HG02884 (cell line): ENCODE results near the gene PRDX4.
"Not testable (repeated sequence)": the region's sequence is repeated elsewhere in the genome, so short reads cannot be mapped to it uniquely, and the experiment has no call there.

Experiments
- ATAC-seq: cut with Tn5 transposase; IDR thresholded peaks from one replicate; pipeline ENCODE4 v1.9.1; 2021; ENCODE audit warnings: mild to moderate bottlenecking, moderate library complexity; ENCODE audit not compliant: unreplicated experiment

Gene PRDX4

GRCh38 chrX:23667239-23668177, at the start of gene PRDX4:
TSS of gene PRDX4 (plus strand) at chrX:23667493. CDS start at chrX:23667571, 78 bp downstream.
- ATAC-seq, result peak; percentile 49

GRCh38 chrX:23621621-23622265, 45.5 kb upstream of the PRDX4 start:
- no peak for ATAC-seq

- ATAC-seq, result no peak
Measured at GRCh38 chrX:23623797-23624196, 43.5 kb upstream of the PRDX4 start.

- no peak for ATAC-seq
Measured at GRCh38 chrX:23626651-23627050, 40.6 kb upstream of the PRDX4 start.

GRCh38 chrX:23628131-23628530, 39.2 kb upstream of the PRDX4 start:
- no peak for ATAC-seq

- ATAC-seq, result no peak
Measured at GRCh38 chrX:23631136-23631535, 36.2 kb upstream of the PRDX4 start.

- no peak for ATAC-seq
Measured at GRCh38 chrX:23633834-23634580, 33.3 kb upstream of the PRDX4 start.

GRCh38 chrX:23637187-23637586, 30.1 kb upstream of the PRDX4 start:
- no peak for ATAC-seq

GRCh38 chrX:23643020-23643419, 24.3 kb upstream of the PRDX4 start:
- ATAC-seq, result no peak

- ATAC-seq, result no peak
Measured at GRCh38 chrX:23644744-23645143, 22.5 kb upstream of the PRDX4 start.

GRCh38 chrX:23656091-23656490, 11.2 kb upstream of the PRDX4 start:
- no peak for ATAC-seq

- no peak for ATAC-seq
Measured at GRCh38 chrX:23656684-23657083, 10.6 kb upstream of the PRDX4 start.

- ATAC-seq, result no peak
Measured at GRCh38 chrX:23659339-23659738, 8.0 kb upstream of the PRDX4 start.

- not testable (repeated sequence) for ATAC-seq
Measured at GRCh38 chrX:23660083-23660765, 7.1 kb upstream of the PRDX4 start.

- no peak for ATAC-seq
Measured at GRCh38 chrX:23660766-23661132, 6.5 kb upstream of the PRDX4 start.

GRCh38 chrX:23661671-23662070, 5.6 kb upstream of the PRDX4 start:
- ATAC-seq, result no peak

- peak; percentile 58 for ATAC-seq
Measured at GRCh38 chrX:23662187-23662586, 5.1 kb upstream of the PRDX4 start.

GRCh38 chrX:23662853-23663252, 4.4 kb upstream of the PRDX4 start:
- peak; percentile 52 for ATAC-seq

GRCh38 chrX:23664496-23664895, 2.8 kb upstream of the PRDX4 start:
- no peak for ATAC-seq

GRCh38 chrX:23666282-23666681, 1.0 kb upstream of the PRDX4 start:
- ATAC-seq, result no peak

- no peak for ATAC-seq
Measured at GRCh38 chrX:23668335-23668734, 1.0 kb downstream of the PRDX4 start.
